ENCODE results near the gene POU2F3.

DNA sequence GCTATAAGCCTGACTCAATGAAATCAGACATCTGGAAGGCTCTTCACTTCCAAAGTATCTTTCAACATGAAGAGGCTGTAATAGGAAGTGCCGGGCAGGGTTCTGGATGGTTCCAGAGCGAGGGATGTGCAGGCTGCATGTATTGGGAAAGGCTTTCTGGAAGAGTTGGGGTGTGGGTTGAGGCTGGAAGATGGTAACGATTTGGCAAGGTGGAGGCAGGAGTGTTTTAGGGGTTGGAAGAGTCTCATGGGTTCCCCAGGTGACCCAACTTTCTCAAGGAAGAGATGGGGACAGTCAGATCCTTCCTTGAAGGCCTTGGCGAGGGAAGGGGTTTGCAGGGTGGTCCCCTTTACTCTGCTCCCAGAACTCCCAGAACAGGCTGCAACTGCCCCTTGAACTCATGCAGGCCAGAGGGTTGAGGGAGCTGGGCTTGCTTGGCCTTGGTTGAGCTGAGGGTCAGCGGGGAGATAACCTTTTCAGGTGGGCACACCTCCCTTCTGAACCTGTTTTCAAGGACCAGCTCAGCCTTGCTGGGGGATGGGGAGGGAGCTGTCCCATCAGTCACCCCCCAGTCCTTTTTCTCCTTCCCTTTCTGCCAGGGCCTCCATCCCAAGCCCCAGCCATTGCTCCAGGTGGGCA lies 9.4 kb upstream of the POU2F3 start:
- no peak for TF ChIP-seq SIN3A (IDR thresholded peaks at IDR 0.05; ENCODE audit: borderline replicate concordance, insufficient read depth, low read length)
- TF ChIP-seq REST (IDR thresholded peaks at IDR 0.05; ENCODE audit: insufficient read depth in 1 of 2, low read depth in 2 of 2, low read length in 2 of 2): no peak
- TF ChIP-seq TAF1 (IDR thresholded peaks at IDR 0.05; ENCODE audit: borderline replicate concordance, insufficient read depth, low read length): no peak
